ENCODE measurements around the gene PXDN. TPM values are rescaled to one million over a fixed set of nuclear protein-coding genes. Genes with fewer than 3 reads are reported as not detected.
A peak's percentile ranks its signal among the peaks of the same experiment; 100 is the strongest.

PXDN gene
- total RNA-seq, 4 donors from 2014 or later, result 9.0 to 46.2 (median 18.5) TPM

DNA sequence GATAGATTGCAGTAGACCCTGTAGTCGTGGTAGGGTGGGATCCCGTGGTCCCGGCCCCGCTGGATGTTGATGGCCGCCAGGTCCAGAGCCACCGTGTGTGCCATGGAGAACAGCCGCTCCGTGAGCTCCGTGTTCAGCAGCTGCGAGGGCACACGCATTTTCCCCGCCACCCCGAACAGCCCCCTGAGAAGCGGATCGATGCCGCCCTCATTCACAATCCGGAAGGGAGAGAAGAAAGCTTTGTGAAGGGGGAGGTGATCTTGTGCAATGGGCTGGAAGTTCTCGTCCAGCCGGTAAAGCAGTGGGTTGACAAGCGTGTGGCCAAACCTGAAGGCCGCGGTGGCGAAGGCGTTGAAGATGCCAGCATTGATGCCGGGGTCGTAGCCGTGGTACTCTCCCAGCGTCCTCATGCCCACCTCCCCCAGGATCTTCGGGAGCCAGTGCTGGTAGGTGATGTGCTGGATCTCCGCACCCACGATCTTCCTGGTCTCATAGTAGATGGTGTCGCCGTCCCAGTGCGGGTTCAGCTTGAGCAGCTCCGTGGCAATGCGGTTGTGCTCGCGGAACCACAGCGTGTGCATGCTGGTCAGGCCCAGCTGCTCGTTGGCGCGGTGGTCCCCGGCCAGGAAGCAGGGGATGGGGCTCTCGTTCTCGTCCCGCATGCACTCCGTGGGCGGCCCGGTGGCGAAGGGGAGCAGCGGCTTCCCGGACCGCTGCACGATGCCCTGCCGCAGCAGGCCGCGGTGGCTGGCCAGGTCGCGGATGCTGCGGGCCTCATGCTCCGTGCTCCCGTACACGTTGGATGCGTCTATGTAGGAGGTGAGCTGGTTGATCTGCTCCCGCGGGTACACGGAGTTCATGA is 95.8 kb downstream of the PXDN start:
- H3K9me3 ChIP-seq, result no peaks in the 10 kb centered on the region
- no peak for TF ChIP-seq POLR2A (IDR thresholded peaks at IDR 0.05)
- TF ChIP-seq EP300 (IDR thresholded peaks at IDR 0.05; ENCODE audit: low read depth), result no peak
- TF ChIP-seq, protein P1, sequence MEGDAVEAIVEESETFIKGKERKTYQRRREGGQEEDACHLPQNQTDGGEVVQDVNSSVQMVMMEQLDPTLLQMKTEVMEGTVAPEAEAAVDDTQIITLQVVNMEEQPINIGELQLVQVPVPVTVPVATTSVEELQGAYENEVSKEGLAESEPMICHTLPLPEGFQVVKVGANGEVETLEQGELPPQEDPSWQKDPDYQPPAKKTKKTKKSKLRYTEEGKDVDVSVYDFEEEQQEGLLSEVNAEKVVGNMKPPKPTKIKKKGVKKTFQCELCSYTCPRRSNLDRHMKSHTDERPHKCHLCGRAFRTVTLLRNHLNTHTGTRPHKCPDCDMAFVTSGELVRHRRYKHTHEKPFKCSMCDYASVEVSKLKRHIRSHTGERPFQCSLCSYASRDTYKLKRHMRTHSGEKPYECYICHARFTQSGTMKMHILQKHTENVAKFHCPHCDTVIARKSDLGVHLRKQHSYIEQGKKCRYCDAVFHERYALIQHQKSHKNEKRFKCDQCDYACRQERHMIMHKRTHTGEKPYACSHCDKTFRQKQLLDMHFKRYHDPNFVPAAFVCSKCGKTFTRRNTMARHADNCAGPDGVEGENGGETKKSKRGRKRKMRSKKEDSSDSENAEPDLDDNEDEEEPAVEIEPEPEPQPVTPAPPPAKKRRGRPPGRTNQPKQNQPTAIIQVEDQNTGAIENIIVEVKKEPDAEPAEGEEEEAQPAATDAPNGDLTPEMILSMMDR (IDR thresholded peaks at IDR 0.05), result no peak
- no peak for TF ChIP-seq POLR2AphosphoS5 (IDR thresholded peaks at IDR 0.05)
- H3K4me3 ChIP-seq, result no peak overlapping the region
- H3K27ac ChIP-seq, result no peak overlapping the region
- WGBS, 2 donors (ENCODE audit: low coverage in 1 of 2), result 96 to 97% methylated on average over 6 to 67 of the region's 67 CpGs
- no peaks in the 10 kb centered on the region for H3K36me3 ChIP-seq
- in situ Hi-C loops (cut with MboI; ENCODE audit: low pct_ligation_motif_present in 1 of 4, low pct_unique_long_range_greater_than_20kb in 1 of 4, low sequenced_read_pairs in 3 of 4), result no loop called here
- intact Hi-C loops (cut with DNase I; ENCODE audit: low total_unique reads), result no loop called here
- H3K4me1 ChIP-seq, result peaks cover 10 to 22% (median 19%) of the 10 kb centered on the region in 4 donors
- no peaks in the 10 kb centered on the region for H3K27me3 ChIP-seq
- no peak for DNase-seq

DNA sequence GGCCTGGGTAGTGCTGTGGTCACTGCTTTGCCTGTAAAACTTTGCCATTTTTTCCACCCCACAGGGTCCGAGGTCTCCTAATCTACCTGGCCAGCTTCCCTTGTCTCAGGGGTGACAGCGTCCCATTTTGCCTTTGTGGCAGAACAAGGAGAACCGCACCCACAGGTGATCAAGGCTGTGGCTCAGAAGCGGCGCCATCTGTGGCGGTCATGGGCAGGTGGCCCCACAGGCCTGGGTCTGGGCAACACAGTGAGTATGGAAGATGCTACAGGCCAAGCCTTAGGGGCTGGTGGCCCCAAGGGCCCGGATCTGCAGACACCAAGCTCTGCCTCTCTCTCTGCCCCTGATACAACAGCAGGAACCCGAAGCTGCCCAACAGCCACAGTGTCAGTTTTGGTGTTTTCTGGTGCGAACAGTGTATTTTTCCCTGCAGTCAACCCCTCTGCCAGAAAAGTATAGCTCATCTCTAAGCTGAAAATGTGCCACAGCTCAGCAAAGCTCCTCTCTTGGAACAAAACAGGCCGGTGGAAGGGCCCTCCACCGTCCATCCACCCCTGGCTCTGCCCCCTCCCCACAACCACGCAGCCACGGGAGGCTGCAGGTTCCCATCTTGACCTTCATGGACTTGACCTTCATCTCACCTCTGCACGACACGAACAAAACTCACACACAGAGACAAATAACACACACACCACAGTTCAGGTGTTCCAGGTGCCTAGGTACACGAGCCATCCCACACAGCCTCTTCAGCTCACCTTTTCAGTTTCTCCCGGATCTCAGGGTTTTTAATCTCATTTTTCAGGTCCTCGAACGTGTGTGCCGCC is 96.7 kb downstream of the PXDN start:
- WGBS, 2 donors (ENCODE audit: low coverage in 1 of 2), result 90 to 95% methylated on average over 4 to 20 of the region's 20 CpGs

DNA sequence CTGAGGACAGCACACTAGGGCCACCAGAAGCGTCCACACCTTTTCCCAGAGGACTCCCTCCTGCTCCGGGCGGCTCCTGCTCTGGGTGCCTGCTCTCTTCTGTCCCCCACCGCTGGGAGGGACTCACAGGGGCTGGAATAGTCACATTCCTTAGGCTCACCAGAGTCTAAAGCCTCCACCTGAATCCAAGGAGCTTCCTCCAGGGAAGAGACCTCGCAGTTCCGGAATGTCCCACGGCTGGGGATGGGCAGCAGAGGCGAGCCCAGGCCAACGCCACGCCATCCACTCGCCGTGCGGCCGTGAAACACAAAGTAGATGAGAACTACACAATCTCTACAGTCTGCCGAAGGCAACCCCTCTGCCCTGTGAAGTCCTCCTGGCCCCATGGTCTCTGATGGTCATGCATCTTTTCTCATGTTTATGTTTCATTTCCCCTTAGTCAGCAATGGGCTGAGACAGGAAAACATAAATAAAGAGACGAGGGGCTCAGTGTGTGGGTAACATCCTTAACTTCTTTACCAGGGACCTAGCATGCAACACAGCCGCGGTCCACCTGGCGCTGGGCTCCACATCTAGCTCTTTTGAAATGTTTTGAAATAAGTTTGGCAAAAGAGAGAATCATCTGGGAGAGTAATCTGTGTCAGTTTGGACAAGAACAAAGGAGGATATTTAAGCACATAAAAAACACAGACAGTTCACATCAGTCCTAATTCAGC is 98.4 kb downstream of the PXDN start:
- H3K9me3 ChIP-seq, result no peaks in the 10 kb centered on the region
- peak overlapping the region in 1 of 4 donors; percentile 43 for H3K27ac ChIP-seq
- DNase-seq, result no peak
- intact Hi-C loops (cut with DNase I; ENCODE audit: low total_unique reads) (no loop called here), in situ Hi-C loops (cut with MboI; ENCODE audit: low pct_ligation_motif_present in 1 of 4, low pct_unique_long_range_greater_than_20kb in 1 of 4, low sequenced_read_pairs in 3 of 4) (no loop called here)
- H3K4me3 ChIP-seq, result no peak overlapping the region
- H3K36me3 ChIP-seq, result no peaks in the 10 kb centered on the region
- no peaks in the 10 kb centered on the region for H3K27me3 ChIP-seq
- peaks cover 1 to 17% (median 7%) of the 10 kb centered on the region in 4 donors for H3K4me1 ChIP-seq
- WGBS, 2 donors (ENCODE audit: low coverage in 1 of 2), result 69 to 83% methylated on average over 5 to 19 of the region's 19 CpGs
- TF ChIP-seq, protein P1 (IDR thresholded peaks at IDR 0.05), result no peak
- TF ChIP-seq POLR2A (IDR thresholded peaks at IDR 0.05) (no peak), POLR2AphosphoS5 (IDR thresholded peaks at IDR 0.05) (no peak), EP300 (IDR thresholded peaks at IDR 0.05; ENCODE audit: low read depth) (no peak)

More for the DNA sequence above, 96.7 kb downstream of the PXDN start:
- DNase-seq, result no peak
- no peak overlapping the region for H3K4me3 ChIP-seq
- H3K27ac ChIP-seq, result no peak overlapping the region
- no peaks in the 10 kb centered on the region for H3K27me3 ChIP-seq
- H3K9me3 ChIP-seq, result no peaks in the 10 kb centered on the region
- intact Hi-C loops (cut with DNase I; ENCODE audit: low total_unique reads), result no loop called here
- in situ Hi-C loops (cut with MboI; ENCODE audit: low pct_ligation_motif_present in 1 of 4, low pct_unique_long_range_greater_than_20kb in 1 of 4, low sequenced_read_pairs in 3 of 4), result no loop called here
- H3K36me3 ChIP-seq, result no peaks in the 10 kb centered on the region
- TF ChIP-seq POLR2AphosphoS5 (IDR thresholded peaks at IDR 0.05), result no peak
- TF ChIP-seq, protein P1 (IDR thresholded peaks at IDR 0.05), result no peak
- TF ChIP-seq POLR2A (IDR thresholded peaks at IDR 0.05), result no peak
- no peak for TF ChIP-seq EP300 (IDR thresholded peaks at IDR 0.05; ENCODE audit: low read depth)
- H3K4me1 ChIP-seq, result peaks cover 5 to 17% (median 14%) of the 10 kb centered on the region in 4 donors
